Brain microvascular endothelial cell (primary cell): ENCODE results near the gene TACR1.

ENCODE experiments used
- DNase-seq: peaks from one replicate; pipeline ENCODE4 v3.0.0-alpha.2; 2020
- H3K27ac ChIP-seq: fragments of 250-450 bp; sonication (Bioruptor Pico); 2 replicates; pipeline ENCODE4 v1.5.1; 2020; ENCODE audit warnings: mild to moderate bottlenecking, moderate library complexity
- H3K27me3 ChIP-seq: fragments of 250-450 bp; sonication (Bioruptor Pico); replicated peaks from 2 replicates; pipeline ENCODE4 v1.5.1; 2020; ENCODE audit warnings: mild to moderate bottlenecking
- H3K36me3 ChIP-seq: fragments of 250-450 bp; sonication (Bioruptor Pico); replicated peaks from 2 replicates; pipeline ENCODE4 v1.5.1; 2020; ENCODE audit warnings: mild to moderate bottlenecking
- H3K4me3 ChIP-seq: 2 replicates; pipeline ENCODE4 v1.5.1; 2011; ENCODE audit warnings: low read depth, mild to moderate bottlenecking, control low read depth, low read length, moderate library complexity
- CTCF ChIP-seq: IDR thresholded peaks from 2 replicates; pipeline ENCODE4 v1.5.1; 2011; ENCODE audit warnings: low read depth, mild to moderate bottlenecking, moderate library complexity, low read length, control low read depth, inconsistent platforms; ENCODE audit errors: missing control alignments
- in situ Hi-C: cut with HindIII; loops from 2 replicates; pipeline ENCODE4 v1.10.0; 2017; ENCODE audit warnings: low sequenced_read_pairs, low pct_ligation_motif_present

TACR1 gene

GRCh38 chr2:75099521-75099922, 99.8 kb downstream of the TACR1 start:
- Histone ChIP-seq H3K4me3 (no peak overlapping the region), H3K36me3 (no peaks in the 10 kb centered on the region), H3K27me3 (no peaks in the 10 kb centered on the region), H3K27ac (no peak overlapping the region)
- in situ Hi-C loops = no loop called here
- TF ChIP-seq CTCF = no peak
- no peak for DNase-seq

DNA sequence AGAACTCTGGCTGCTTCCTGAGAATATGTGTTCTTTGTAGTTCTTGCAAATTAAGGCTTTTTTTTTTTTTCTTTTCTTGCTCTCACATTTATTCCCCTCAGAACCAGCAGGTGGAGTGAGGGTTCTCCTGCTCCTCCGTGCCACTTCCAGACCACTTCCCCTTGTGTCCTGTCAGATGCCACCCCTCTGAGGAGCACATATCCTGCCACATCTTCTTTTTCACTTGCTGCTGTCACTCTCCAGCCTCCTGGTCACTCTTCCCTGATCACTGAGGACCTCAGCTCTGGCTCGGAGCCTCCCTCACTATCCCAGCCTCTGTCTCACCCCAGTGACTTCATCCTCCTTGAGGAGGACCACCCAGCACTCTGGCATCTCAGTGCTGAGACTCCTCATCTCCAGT, 100.5 kb downstream of the TACR1 start:
- no peaks in the 10 kb centered on the region for H3K27me3 ChIP-seq
- DNase-seq = no peak
- H3K27ac ChIP-seq = no peak overlapping the region
- peak; percentile 68 for TF ChIP-seq CTCF
- in situ Hi-C loops = no loop called here
- no peaks in the 10 kb centered on the region for H3K36me3 ChIP-seq
- no peak overlapping the region for H3K4me3 ChIP-seq

DNA sequence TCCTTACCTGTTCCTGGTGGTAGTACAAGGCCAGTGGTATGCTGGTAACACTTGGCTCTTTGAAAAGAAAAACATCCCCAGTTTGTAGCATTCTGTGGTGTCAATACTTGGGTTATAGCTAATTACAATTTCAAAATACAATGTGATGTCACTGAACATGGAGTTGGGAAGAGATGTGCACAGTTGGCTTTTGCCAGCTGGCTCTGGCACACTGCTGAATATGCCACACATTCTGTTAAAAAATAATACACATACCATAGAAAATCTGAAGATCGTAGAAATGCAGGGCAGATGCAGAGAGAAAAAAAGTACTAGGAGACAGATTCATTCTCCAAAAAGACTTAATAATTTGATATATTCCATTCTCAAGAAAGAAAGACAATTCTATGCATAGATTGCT, 101.5 kb downstream of the TACR1 start:
- Histone ChIP-seq H3K27me3 (no peaks in the 10 kb centered on the region), H3K27ac (no peak overlapping the region), H3K36me3 (no peaks in the 10 kb centered on the region), H3K4me3 (no peak overlapping the region)
- no peak for DNase-seq
- no peak for TF ChIP-seq CTCF
- in situ Hi-C loops = no loop called here

- no peaks in the 10 kb centered on the region for H3K27me3 ChIP-seq
- DNase-seq = no peak
- H3K27ac ChIP-seq = no peak overlapping the region
- no peak for TF ChIP-seq CTCF
- H3K36me3 ChIP-seq = no peaks in the 10 kb centered on the region
- H3K4me3 ChIP-seq = no peak overlapping the region
- in situ Hi-C loops = no loop called here
Measured at GRCh38 chr2:75094405-75094804, 104.9 kb downstream of the TACR1 start.

DNA sequence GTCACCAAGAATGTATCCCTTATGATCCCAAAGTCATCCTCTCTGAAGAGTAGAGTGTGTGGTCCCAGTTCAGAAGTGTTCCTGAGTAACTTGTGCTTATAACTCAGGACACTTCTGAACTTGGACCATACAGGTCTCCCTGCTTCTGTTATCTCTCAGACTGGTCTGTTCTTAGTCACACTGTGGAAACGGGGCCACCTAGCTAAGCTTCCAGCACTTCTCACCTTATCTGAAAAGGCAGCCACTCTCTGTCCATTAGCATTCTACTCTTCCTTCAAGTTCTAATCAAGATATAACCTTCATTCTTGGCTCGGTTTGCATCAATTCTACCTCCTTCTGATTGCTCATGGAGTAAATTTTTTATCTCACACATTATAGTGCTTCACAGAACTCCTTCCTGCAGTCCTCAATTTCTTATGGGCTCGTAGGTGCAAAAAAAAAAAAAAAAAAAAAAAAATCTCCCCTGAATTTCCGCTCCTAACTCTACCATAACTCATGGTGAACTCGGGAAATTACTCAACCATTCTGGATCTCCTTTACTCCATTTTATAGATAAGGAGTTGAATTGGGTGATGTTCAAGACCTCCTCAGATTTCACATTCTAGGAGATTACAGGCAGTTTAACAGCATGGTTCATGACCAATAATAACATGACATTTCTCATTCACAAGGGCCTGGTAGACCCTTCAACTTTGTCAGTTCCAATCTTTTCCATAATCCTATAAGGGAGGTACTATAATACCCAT, 108.4 kb downstream of the TACR1 start:
- TF ChIP-seq CTCF = no peak
- Histone ChIP-seq H3K4me3 (no peak overlapping the region), H3K27ac (no peak overlapping the region), H3K36me3 (no peaks in the 10 kb centered on the region), H3K27me3 (no peaks in the 10 kb centered on the region)
- in situ Hi-C loops = no loop called here
- no peak for DNase-seq

GRCh38 chr2:75089471-75089870, 109.8 kb downstream of the TACR1 start:
- Histone ChIP-seq H3K27ac (no peak overlapping the region), H3K4me3 (no peak overlapping the region), H3K27me3 (no peaks in the 10 kb centered on the region), H3K36me3 (no peaks in the 10 kb centered on the region)
- DNase-seq = no peak
- no peak for TF ChIP-seq CTCF
- in situ Hi-C loops = no loop called here
